HG03039 (cell line): ENCODE measurements around the gene CACNA2D3.
"Not testable (repeated sequence)": the region's sequence is repeated elsewhere in the genome, so short reads cannot be mapped to it uniquely, and the experiment has no call there.

Experiments used
- ATAC-seq: cut with Tn5 transposase; IDR thresholded peaks from one replicate; pipeline ENCODE4 v1.9.1; 2021; ENCODE audit warnings: mild to moderate bottlenecking, moderate library complexity; ENCODE audit not compliant: unreplicated experiment

CACNA2D3 gene

GRCh38 chr3:54122324-54123002, at the start of gene CACNA2D3:
TSS of gene CACNA2D3 (plus strand) at chr3:54122552.
- no peak for ATAC-seq

GRCh38 chr3:54073386-54073785, 49.0 kb upstream of the CACNA2D3 start:
- ATAC-seq, result no peak

GRCh38 chr3:54079314-54079713, 43.0 kb upstream of the CACNA2D3 start:
- no peak for ATAC-seq

GRCh38 chr3:54079730-54080325, 42.5 kb upstream of the CACNA2D3 start:
- no peak for ATAC-seq

GRCh38 chr3:54083921-54084320, 38.4 kb upstream of the CACNA2D3 start:
- ATAC-seq, result no peak

GRCh38 chr3:54085936-54086335, 36.4 kb upstream of the CACNA2D3 start:
- ATAC-seq, result no peak

GRCh38 chr3:54086652-54087405, 35.5 kb upstream of the CACNA2D3 start:
- ATAC-seq, result no peak

- no peak for ATAC-seq
These were observed 34.6 kb upstream of the CACNA2D3 start for GRCh38 chr3:54087581-54088410.

- no peak for ATAC-seq
These were observed 28.7 kb upstream of the CACNA2D3 start for GRCh38 chr3:54093491-54094248.

- ATAC-seq, result no peak
These were observed 27.4 kb upstream of the CACNA2D3 start for GRCh38 chr3:54094926-54095325.

- ATAC-seq, result no peak
These were observed 23.0 kb upstream of the CACNA2D3 start for GRCh38 chr3:54099381-54099780.

- ATAC-seq, result no peak
These were observed 18.3 kb upstream of the CACNA2D3 start for GRCh38 chr3:54104084-54104483.

- ATAC-seq, result not testable (repeated sequence)
These were observed 6.2 kb upstream of the CACNA2D3 start for GRCh38 chr3:54116129-54116528.

GRCh38 chr3:54120657-54121413, 1.5 kb upstream of the CACNA2D3 start:
- ATAC-seq, result peak; percentile 48

- no peak for ATAC-seq
These were observed 683 bp upstream of the CACNA2D3 start for GRCh38 chr3:54121414-54122323.

GRCh38 chr3:54123003-54123775, 837 bp downstream of the CACNA2D3 start:
- no peak for ATAC-seq

GRCh38 chr3:54123776-54124196, 1.4 kb downstream of the CACNA2D3 start:
- no peak for ATAC-seq

GRCh38 chr3:54125300-54125699, 2.9 kb downstream of the CACNA2D3 start:
- ATAC-seq, result no peak
